Measurements from ENCODE around the gene ARRDC4.

The ARRDC4 gene

DNA sequence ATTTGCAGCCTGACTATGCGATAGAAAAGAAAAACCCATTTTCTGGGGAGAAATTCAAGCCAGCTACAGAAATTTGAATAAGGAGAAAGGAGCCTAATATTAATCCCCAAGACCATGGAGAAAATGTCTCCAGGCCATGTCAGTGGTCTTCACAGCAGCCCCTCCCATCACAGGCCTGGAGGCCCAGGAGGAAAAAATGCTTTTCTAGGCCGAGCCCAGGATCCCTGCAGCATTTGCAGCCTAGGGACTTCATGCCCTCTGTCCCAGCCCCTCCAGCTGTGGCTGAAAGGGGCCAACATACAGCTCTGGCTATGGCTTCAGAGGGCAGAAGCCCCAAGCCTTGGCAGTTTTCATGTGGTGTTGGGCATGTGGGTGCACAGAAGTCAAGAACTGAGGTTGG, 26.3 kb downstream of the ARRDC4 start:
- POLR2A ChIA-PET = no interaction called here
- no peaks in the 10 kb centered on the region for H3K9me3 ChIP-seq (ENCODE audit: control insufficient read depth, insufficient read depth, low read depth, low read length)

DNA sequence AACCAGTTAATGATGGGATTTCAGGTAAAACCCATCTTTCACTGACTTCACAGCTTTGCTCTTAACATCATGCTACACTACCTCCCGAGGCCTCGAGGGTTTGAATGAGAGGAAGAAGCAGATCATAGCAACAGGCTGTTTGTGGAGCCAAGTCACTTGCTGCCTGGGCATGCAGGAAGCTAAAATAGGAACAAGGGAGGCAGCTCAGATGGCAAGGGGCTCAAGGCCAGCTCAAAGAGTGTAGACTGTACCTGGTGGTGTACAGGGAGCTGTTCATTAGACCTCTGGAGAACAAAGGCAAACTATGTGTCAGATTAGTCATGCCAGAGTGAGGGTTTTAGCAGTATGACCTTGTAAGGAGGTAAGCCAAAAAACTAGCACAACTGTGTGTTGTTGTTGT, 28.8 kb downstream of the ARRDC4 start:
- no peaks in the 10 kb centered on the region for H3K36me3 ChIP-seq (ENCODE audit: control insufficient read depth in 2 of 2, insufficient read depth in 1 of 2, low read length in 2 of 2)
- no peaks in the 10 kb centered on the region for H3K9me3 ChIP-seq (ENCODE audit: control insufficient read depth, insufficient read depth, low read depth, low read length)
- H3K27ac ChIP-seq (ENCODE audit: extremely low read depth, low read depth, low read length) = no peak overlapping the region
- ChIA-PET CTCF (no interaction called here), POLR2A (no interaction called here)
- TF ChIP-seq ZNF114 (tag by site-specific recombination; IDR thresholded peaks at IDR 0.05) (no peak), SCRT2 (tag by site-specific recombination; IDR thresholded peaks at IDR 0.05) (peak; percentile 30; the same call in 1 of the 2 replicates)
- no peaks in the 10 kb centered on the region for H3K4me1 ChIP-seq (ENCODE audit: control insufficient read depth, insufficient read depth, low read length)
- no peak overlapping the region for H3K4me3 ChIP-seq (ENCODE audit: low read depth, low read length)

More for the DNA sequence above, 26.3 kb downstream of the ARRDC4 start:
- peak; percentile 73 for TF ChIP-seq SETDB1 (IDR thresholded peaks at IDR 0.05; ENCODE audit: insufficient read length, low read length)
- no peak for TF ChIP-seq ZNF311 (tag by site-specific recombination; IDR thresholded peaks at IDR 0.05; ENCODE audit: borderline replicate concordance)
- peak; percentile 92 for TF ChIP-seq ZNF585B (tag by site-specific recombination; IDR thresholded peaks at IDR 0.05)
- no peak for TF ChIP-seq ZNF621 (tag by site-specific recombination; IDR thresholded peaks at IDR 0.05)
- Histone ChIP-seq H3K27ac (ENCODE audit: extremely low read depth, low read depth, low read length) (no peak overlapping the region), H3K36me3 (ENCODE audit: control insufficient read depth in 2 of 2, insufficient read depth in 1 of 2, low read length in 2 of 2) (no peaks in the 10 kb centered on the region), H3K4me1 (ENCODE audit: control insufficient read depth, insufficient read depth, low read length) (no peaks in the 10 kb centered on the region), H3K4me3 (ENCODE audit: low read depth, low read length) (no peak overlapping the region)
- CTCF ChIA-PET = no interaction called here

GRCh38 chr15:97991972-97992541, 31.6 kb downstream of the ARRDC4 start:
- ChIA-PET CTCF (no interaction called here), POLR2A (no interaction called here)
- Histone ChIP-seq H3K4me1 (ENCODE audit: control insufficient read depth, insufficient read depth, low read length) (no peaks in the 10 kb centered on the region), H3K36me3 (ENCODE audit: control insufficient read depth in 2 of 2, insufficient read depth in 1 of 2, low read length in 2 of 2) (no peaks in the 10 kb centered on the region), H3K27ac (ENCODE audit: extremely low read depth, low read depth, low read length) (no peak overlapping the region), H3K9me3 (ENCODE audit: control insufficient read depth, insufficient read depth, low read depth, low read length) (no peaks in the 10 kb centered on the region), H3K4me3 (ENCODE audit: low read depth, low read length) (no peak overlapping the region)
- no peak for TF ChIP-seq ZFP41 (tag by site-specific recombination; IDR thresholded peaks at IDR 0.05; ENCODE audit: borderline replicate concordance)
- TF ChIP-seq ZNF211 (tag by site-specific recombination; IDR thresholded peaks at IDR 0.05; ENCODE audit: low read depth) = no peak
- TF ChIP-seq ZNF843 (tag by site-specific recombination; IDR thresholded peaks at IDR 0.05) = no peak
- no peak for TF ChIP-seq SP3 (tag by site-specific recombination; IDR thresholded peaks at IDR 0.05)
- no peak for TF ChIP-seq ZIC2 (tag by site-specific recombination; IDR thresholded peaks at IDR 0.05)
- no peak for TF ChIP-seq ZNF776 (tag by site-specific recombination; IDR thresholded peaks at IDR 0.05; ENCODE audit: borderline replicate concordance)
- TF ChIP-seq ZNF2 (tag by site-specific recombination; IDR thresholded peaks at IDR 0.05) = no peak

- H3K4me3 ChIP-seq (ENCODE audit: low read depth, low read length) = no peak overlapping the region
- no peaks in the 10 kb centered on the region for H3K9me3 ChIP-seq (ENCODE audit: control insufficient read depth, insufficient read depth, low read depth, low read length)
- H3K36me3 ChIP-seq (ENCODE audit: control insufficient read depth in 2 of 2, insufficient read depth in 1 of 2, low read length in 2 of 2) = no peaks in the 10 kb centered on the region
- POLR2A ChIA-PET = no interaction called here
- no peaks in the 10 kb centered on the region for H3K4me1 ChIP-seq (ENCODE audit: control insufficient read depth, insufficient read depth, low read length)
- no peak overlapping the region for H3K27ac ChIP-seq (ENCODE audit: extremely low read depth, low read depth, low read length)
- CTCF ChIA-PET = no interaction called here
- TF ChIP-seq ZNF785 (tag by site-specific recombination; IDR thresholded peaks at IDR 0.05) (no peak), MYNN (tag by site-specific recombination; IDR thresholded peaks at IDR 0.05; ENCODE audit: borderline replicate concordance) (no peak), ZNF501 (tag by site-specific recombination; IDR thresholded peaks at IDR 0.05) (no peak), ZNF837 (tag by site-specific recombination; IDR thresholded peaks at IDR 0.05) (no peak), ZNF843 (tag by site-specific recombination; IDR thresholded peaks at IDR 0.05) (no peak), KLF1 (tag by site-specific recombination; IDR thresholded peaks at IDR 0.05) (no peak), ZNF555 (tag by site-specific recombination; conservative IDR thresholded peaks at IDR 0.05) (no peak), IKZF3 (tag by site-specific recombination; IDR thresholded peaks at IDR 0.05) (no peak), ZNF214 (tag by site-specific recombination; IDR thresholded peaks at IDR 0.05; ENCODE audit: borderline replicate concordance) (no peak), ZNF433 (tag by site-specific recombination; IDR thresholded peaks at IDR 0.05; ENCODE audit: low read depth) (no peak), ZFP41 (tag by site-specific recombination; IDR thresholded peaks at IDR 0.05; ENCODE audit: borderline replicate concordance) (no peak), ZNF132 (tag by site-specific recombination; IDR thresholded peaks at IDR 0.05; ENCODE audit: borderline replicate concordance) (no peak), ZNF324 (tag by site-specific recombination; IDR thresholded peaks at IDR 0.05) (no peak)
- TF ChIP-seq, protein P1, sequence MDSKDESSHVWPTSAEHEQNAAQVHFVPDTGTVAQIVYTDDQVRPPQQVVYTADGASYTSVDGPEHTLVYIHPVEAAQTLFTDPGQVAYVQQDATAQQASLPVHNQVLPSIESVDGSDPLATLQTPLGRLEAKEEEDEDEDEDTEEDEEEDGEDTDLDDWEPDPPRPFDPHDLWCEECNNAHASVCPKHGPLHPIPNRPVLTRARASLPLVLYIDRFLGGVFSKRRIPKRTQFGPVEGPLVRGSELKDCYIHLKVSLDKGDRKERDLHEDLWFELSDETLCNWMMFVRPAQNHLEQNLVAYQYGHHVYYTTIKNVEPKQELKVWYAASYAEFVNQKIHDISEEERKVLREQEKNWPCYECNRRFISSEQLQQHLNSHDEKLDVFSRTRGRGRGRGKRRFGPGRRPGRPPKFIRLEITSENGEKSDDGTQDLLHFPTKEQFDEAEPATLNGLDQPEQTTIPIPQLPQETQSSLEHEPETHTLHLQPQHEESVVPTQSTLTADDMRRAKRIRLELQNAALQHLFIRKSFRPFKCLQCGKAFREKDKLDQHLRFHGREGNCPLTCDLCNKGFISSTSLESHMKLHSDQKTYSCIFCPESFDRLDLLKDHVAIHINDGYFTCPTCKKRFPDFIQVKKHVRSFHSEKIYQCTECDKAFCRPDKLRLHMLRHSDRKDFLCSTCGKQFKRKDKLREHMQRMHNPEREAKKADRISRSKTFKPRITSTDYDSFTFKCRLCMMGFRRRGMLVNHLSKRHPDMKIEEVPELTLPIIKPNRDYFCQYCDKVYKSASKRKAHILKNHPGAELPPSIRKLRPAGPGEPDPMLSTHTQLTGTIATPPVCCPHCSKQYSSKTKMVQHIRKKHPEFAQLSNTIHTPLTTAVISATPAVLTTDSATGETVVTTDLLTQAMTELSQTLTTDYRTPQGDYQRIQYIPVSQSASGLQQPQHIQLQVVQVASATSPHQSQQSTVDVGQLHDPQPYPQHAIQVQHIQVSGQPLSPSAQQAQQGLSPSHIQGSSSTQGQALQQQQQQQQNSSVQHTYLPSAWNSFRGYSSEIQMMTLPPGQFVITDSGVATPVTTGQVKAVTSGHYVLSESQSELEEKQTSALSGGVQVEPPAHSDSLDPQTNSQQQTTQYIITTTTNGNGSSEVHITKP (tag by site-specific recombination; IDR thresholded peaks at IDR 0.05) = no peak
- TF ChIP-seq, protein P2, sequence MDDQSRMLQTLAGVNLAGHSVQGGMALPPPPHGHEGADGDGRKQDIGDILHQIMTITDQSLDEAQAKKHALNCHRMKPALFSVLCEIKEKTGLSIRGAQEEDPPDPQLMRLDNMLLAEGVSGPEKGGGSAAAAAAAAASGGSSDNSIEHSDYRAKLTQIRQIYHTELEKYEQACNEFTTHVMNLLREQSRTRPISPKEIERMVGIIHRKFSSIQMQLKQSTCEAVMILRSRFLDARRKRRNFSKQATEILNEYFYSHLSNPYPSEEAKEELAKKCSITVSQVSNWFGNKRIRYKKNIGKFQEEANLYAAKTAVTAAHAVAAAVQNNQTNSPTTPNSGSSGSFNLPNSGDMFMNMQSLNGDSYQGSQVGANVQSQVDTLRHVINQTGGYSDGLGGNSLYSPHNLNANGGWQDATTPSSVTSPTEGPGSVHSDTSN (CRISPR knock-in tag; IDR thresholded peaks at IDR 0.05) = no peak
Observed at GRCh38 chr15:97992823-97993222, 32.3 kb downstream of the ARRDC4 start.
